DOHH2 (cell line): ENCODE results near the gene AWAT2.

Experiments
- CTCF ChIP-seq: fragments of 200-600 bp; sonication (generic); IDR thresholded peaks from one replicate; pipeline ENCODE4 v1.5.1; 2014; ENCODE audit warnings: antibody characterized with exemption, mild to moderate bottlenecking, low read depth, low read length; ENCODE audit not compliant: poor library complexity, severe bottlenecking
- EZH2phosphoT487 ChIP-seq: fragments of 200-600 bp; sonication (generic); IDR thresholded peaks from 2 replicates; pipeline ENCODE4 v1.6.1; 2017; ENCODE audit warnings: borderline replicate concordance, mild to moderate bottlenecking, antibody characterized with exemption, low read length, moderate library complexity, mixed read lengths

GRCh38 chrX:70012756-70013155 lies 37.0 kb downstream of the AWAT2 start:
- TF ChIP-seq CTCF (no peak), EZH2phosphoT487 (no peak)
